HG03439 (cell line): ENCODE measurements around the gene HCFC1.

Source experiments
- ATAC-seq: cut with Tn5 transposase; IDR thresholded peaks from one replicate; pipeline ENCODE4 v1.9.1; 2021; ENCODE audit warnings: mild to moderate bottlenecking, moderate library complexity; ENCODE audit not compliant: unreplicated experiment

The HCFC1 gene

GRCh38 chrX:153971450-153972367, at the start of gene HCFC1:
HCFC1 (minus strand) TSS chrX:153971818; CDS start chrX:153970840, 978 bp downstream.
- peak; percentile 40 for ATAC-seq

- no peak for ATAC-seq
Observed at GRCh38 chrX:154021131-154021611, 49.6 kb upstream of the HCFC1 start.

- ATAC-seq, result no peak
Observed at GRCh38 chrX:154020536-154021115, 49.0 kb upstream of the HCFC1 start.

- ATAC-seq, result peak; percentile 45
Observed at GRCh38 chrX:154019633-154020528, 48.3 kb upstream of the HCFC1 start, which contains the start of gene IRAK1. IRAK1 (minus strand) TSS chrX:154019902; CDS start chrX:154019812, 90 bp downstream.

GRCh38 chrX:154019061-154019621, 47.5 kb upstream of the HCFC1 start:
- no peak for ATAC-seq

- no peak for ATAC-seq
Observed at GRCh38 chrX:154018518-154019060, 47.0 kb upstream of the HCFC1 start.

- ATAC-seq, result no peak
Observed at GRCh38 chrX:154017766-154018517, 46.3 kb upstream of the HCFC1 start.

- no peak for ATAC-seq
Observed at GRCh38 chrX:154016366-154017076, 44.9 kb upstream of the HCFC1 start.

- ATAC-seq, result no peak
Observed at GRCh38 chrX:154015581-154016264, 44.1 kb upstream of the HCFC1 start.

- no peak for ATAC-seq
Observed at GRCh38 chrX:154014429-154015380, 43.1 kb upstream of the HCFC1 start.

GRCh38 chrX:154013614-154014360, 42.2 kb upstream of the HCFC1 start:
- no peak for ATAC-seq

- ATAC-seq, result no peak
Observed at GRCh38 chrX:154013001-154013421, 41.4 kb upstream of the HCFC1 start.

GRCh38 chrX:154012336-154012991, 40.8 kb upstream of the HCFC1 start:
- ATAC-seq, result no peak

- ATAC-seq, result no peak
Observed at GRCh38 chrX:154011376-154012335, 40.0 kb upstream of the HCFC1 start.
